Measurements from ENCODE around the gene FNIP1. TPM values are rescaled to one million over a fixed set of nuclear protein-coding genes. Genes with fewer than 3 reads are reported as not detected.
"Not testable (repeated sequence)": the region's sequence is repeated elsewhere in the genome, so short reads cannot be mapped to it uniquely, and the experiment has no call there.

Gene FNIP1
- total RNA-seq, 1 donor from 2014 or later: 17.5 TPM

GRCh38 chr5:131607903-131608540, 188.8 kb downstream of the FNIP1 start:
- H3K4me1 Mint-ChIP-seq: peaks cover 32% of the 10 kb centered on the region
- H3K27ac Mint-ChIP-seq: no peak overlapping the region
- H3K4me3 Mint-ChIP-seq: no peak overlapping the region
- no peaks in the 10 kb centered on the region for H3K9me3 Mint-ChIP-seq
- H3K36me3 Mint-ChIP-seq (ENCODE audit: low read depth): peaks cover 11% of the 10 kb centered on the region
- no peak for DNase-seq
- intact Hi-C loops (cut with micrococcal nuclease): no loop called here
- no peaks in the 10 kb centered on the region for H3K27me3 Mint-ChIP-seq

- Mint-ChIP-seq H3K4me3 (no peak overlapping the region), H3K9me3 (no peaks in the 10 kb centered on the region), H3K27me3 (no peaks in the 10 kb centered on the region), H3K4me1 (peaks cover 32% of the 10 kb centered on the region), H3K27ac (no peak overlapping the region), H3K36me3 (ENCODE audit: low read depth) (peaks cover 13% of the 10 kb centered on the region)
- intact Hi-C loops (cut with micrococcal nuclease): no loop called here
- DNase-seq: peak; percentile 30
Measured at GRCh38 chr5:131607418-131607817, 189.4 kb downstream of the FNIP1 start.

- no peak for DNase-seq
- no peak overlapping the region for H3K4me3 Mint-ChIP-seq
- no peaks in the 10 kb centered on the region for H3K27me3 Mint-ChIP-seq
- H3K9me3 Mint-ChIP-seq: no peaks in the 10 kb centered on the region
- peaks cover 24% of the 10 kb centered on the region for H3K36me3 Mint-ChIP-seq (ENCODE audit: low read depth)
- intact Hi-C loops (cut with micrococcal nuclease): no loop called here
- no peak overlapping the region for H3K27ac Mint-ChIP-seq
- H3K4me1 Mint-ChIP-seq: peaks cover 27% of the 10 kb centered on the region
Measured at GRCh38 chr5:131605086-131605485, 191.7 kb downstream of the FNIP1 start.

- Mint-ChIP-seq H3K36me3 (ENCODE audit: low read depth) (peaks cover 27% of the 10 kb centered on the region), H3K4me1 (peaks cover 43% of the 10 kb centered on the region), H3K27ac (peak overlapping the region; percentile 73), H3K9me3 (no peaks in the 10 kb centered on the region), H3K27me3 (no peaks in the 10 kb centered on the region), H3K4me3 (peak overlapping the region; percentile 55)
- peak; percentile 73 for DNase-seq
- intact Hi-C loops (cut with micrococcal nuclease): loop anchor here (1.0 to 2.0 kb wide), 2 partner anchors 39 to 201 kb away; partner anchors contain the start of gene FNIP1
Measured at GRCh38 chr5:131595088-131596033, 201.5 kb downstream of the FNIP1 start.

GRCh38 chr5:131593921-131594320, 202.9 kb downstream of the FNIP1 start:
- Mint-ChIP-seq H3K4me1 (peaks cover 45% of the 10 kb centered on the region), H3K27me3 (no peaks in the 10 kb centered on the region), H3K27ac (peak overlapping the region; percentile 68), H3K9me3 (no peaks in the 10 kb centered on the region), H3K4me3 (no peak overlapping the region), H3K36me3 (ENCODE audit: low read depth) (peaks cover 18% of the 10 kb centered on the region)
- intact Hi-C loops (cut with micrococcal nuclease): loop anchor here (2.0 kb wide), 1 partner anchor 203 kb away; the partner anchor contains the start of gene FNIP1
- DNase-seq: peak; percentile 49

- DNase-seq: peak; percentile 47
- H3K9me3 Mint-ChIP-seq; H3K4me3 Mint-ChIP-seq; intact Hi-C loops (cut with micrococcal nuclease); H3K27ac Mint-ChIP-seq; H3K27me3 Mint-ChIP-seq: not testable (repeated sequence)
- peaks cover 14% of the 10 kb centered on the region for H3K36me3 Mint-ChIP-seq (ENCODE audit: low read depth)
- peaks cover 42% of the 10 kb centered on the region for H3K4me1 Mint-ChIP-seq
Measured at GRCh38 chr5:131593436-131593835, 203.4 kb downstream of the FNIP1 start.

Other genes starting within 250 kb of the FNIP1 start
- 31.8 and 34.9 TPM in 2 replicates for gene RAPGEF6, start 161.8 kb downstream of the FNIP1 start, total RNA-seq
- not detected in 2 replicates for gene MEIKIN, start 148.6 kb upstream of the FNIP1 start, total RNA-seq
- gene ACSL6, start 214.6 kb upstream of the FNIP1 start, total RNA-seq: 36.9 and 39.6 TPM in 2 replicates

All from activated CD4-positive, alpha-beta T cell treated with anti-CD3 and anti-CD28 coated beads, Interleukin-2, amount 10 ng/mL, durations not matched to agents 24 days and 14 days (primary cell).